ENCODE measurements around the gene RBBP8NL. TPM values are rescaled to one million over a fixed set of nuclear protein-coding genes. Genes with fewer than 3 reads are reported as not detected.

RBBP8NL gene
- total RNA-seq, 1 experiment from 2014 or later, result 14.0 TPM

DNA sequence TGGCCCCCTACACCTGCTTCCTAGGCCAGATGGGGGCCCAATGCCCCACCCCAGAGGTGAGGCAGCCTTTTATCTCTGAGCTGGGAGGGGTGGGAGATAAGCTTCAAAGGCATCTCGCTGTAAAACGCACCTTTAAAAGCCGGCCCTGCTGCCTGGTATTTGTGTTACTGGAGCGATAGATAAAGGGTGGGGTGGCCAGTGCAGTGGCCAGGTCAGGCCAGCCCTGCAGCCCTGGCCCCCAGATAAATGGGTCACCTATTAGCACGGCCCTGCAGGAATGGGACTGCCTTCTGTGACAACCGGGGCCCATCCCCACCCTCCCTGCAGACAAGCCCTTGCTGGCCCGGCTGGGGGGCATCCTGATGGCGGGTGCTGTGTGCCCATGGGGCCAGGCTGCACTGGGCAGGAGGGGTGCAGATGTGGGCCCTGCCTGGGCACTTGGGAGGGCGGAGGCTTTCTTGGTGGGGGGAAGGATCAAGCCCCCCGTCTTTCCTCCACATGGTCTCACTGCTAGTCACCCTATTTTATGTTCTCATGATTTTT is 3.0 kb upstream of the RBBP8NL start:
- Histone ChIP-seq H3F3A (ENCODE audit: insufficient read depth, low read depth) (peaks cover 17% of the 10 kb centered on the region; the same call in 1 of the 2 replicates), H2AFZ (no peak overlapping the region), H3K27ac (no peak overlapping the region), H3K36me3 (ENCODE audit: low read depth) (no peaks in the 10 kb centered on the region), H4K20me1 (ENCODE audit: insufficient read depth) (no peaks in the 10 kb centered on the region), H3K9me2 (ENCODE audit: insufficient read depth) (no peaks in the 10 kb centered on the region), H3K4me2 (no peak overlapping the region), H3K9me3 (ENCODE audit: insufficient read depth, low read depth) (no peaks in the 10 kb centered on the region), H3K27me3 (ENCODE audit: insufficient read depth, low read depth) (peaks cover 20% of the 10 kb centered on the region), H3K4me3 (no peak overlapping the region), H3K4me1 (replicated peaks; ENCODE audit: insufficient read depth) (peaks cover 26% of the 10 kb centered on the region), H3K79me2 (ENCODE audit: low read depth) (no peaks in the 10 kb centered on the region)
- intact Hi-C loops (cut with micrococcal nuclease; ENCODE audit: unreplicated experiment), result no loop called here
- DNase-seq, result no peak
- no peak for TF ChIP-seq EZH2 (IDR thresholded peaks at IDR 0.05; ENCODE audit: low read depth)
- TF ChIP-seq, protein P1, sequence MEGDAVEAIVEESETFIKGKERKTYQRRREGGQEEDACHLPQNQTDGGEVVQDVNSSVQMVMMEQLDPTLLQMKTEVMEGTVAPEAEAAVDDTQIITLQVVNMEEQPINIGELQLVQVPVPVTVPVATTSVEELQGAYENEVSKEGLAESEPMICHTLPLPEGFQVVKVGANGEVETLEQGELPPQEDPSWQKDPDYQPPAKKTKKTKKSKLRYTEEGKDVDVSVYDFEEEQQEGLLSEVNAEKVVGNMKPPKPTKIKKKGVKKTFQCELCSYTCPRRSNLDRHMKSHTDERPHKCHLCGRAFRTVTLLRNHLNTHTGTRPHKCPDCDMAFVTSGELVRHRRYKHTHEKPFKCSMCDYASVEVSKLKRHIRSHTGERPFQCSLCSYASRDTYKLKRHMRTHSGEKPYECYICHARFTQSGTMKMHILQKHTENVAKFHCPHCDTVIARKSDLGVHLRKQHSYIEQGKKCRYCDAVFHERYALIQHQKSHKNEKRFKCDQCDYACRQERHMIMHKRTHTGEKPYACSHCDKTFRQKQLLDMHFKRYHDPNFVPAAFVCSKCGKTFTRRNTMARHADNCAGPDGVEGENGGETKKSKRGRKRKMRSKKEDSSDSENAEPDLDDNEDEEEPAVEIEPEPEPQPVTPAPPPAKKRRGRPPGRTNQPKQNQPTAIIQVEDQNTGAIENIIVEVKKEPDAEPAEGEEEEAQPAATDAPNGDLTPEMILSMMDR (conservative IDR thresholded peaks at IDR 0.05), result no peak
- no TSS peak for BruUV-seq (replicated peaks)
- CTCF ChIA-PET, result no interaction called here
- POLR2A ChIA-PET (ENCODE audit: unreplicated experiment), result interaction anchor here (0.6 kb wide), 1 partner anchor 146 kb away, joined by 3 read pairs; no protein-coding TSS in a partner anchor

DNA sequence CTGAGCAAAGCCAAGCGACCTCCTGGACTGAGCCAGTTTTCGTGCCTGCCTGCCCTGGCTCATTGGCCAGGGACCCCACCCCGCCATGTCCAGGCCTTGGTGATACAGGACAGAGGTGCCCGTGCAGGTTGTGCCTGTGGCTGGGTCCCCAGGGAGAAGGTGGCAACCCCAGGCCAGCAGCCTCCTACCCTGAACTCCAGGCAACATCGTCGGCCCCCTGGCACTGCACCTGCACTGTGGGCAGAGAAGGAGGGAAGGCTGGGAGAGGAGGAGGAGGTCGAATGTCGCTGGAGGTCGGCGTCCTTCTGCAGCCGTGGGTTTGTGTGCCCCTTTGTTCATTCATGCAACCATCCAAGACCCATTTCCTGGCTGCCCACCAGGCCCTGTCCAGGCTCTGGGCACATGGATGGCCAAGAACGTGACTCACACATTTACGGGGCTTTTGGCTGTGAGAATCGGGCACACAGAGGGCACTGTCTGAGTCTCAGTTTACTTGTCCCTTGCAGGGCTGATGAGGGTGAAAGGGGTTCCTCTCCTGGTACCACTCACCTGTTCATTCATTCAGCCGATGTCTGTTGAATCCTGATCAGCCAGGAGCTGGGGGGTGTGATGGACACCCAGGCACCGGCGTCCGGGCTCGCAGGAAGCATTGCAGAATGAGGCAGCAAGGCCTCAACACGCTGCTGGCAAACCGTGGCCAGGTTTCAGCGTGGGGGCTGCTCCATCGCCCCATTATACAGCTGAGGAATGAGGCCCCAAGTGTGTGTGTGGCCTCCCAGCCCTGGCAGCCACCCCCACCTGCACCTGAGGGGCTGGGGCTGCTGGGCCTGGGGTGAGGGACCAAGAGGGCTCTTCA is 2.3 kb upstream of the RBBP8NL start:
- intact Hi-C loops (cut with micrococcal nuclease; ENCODE audit: unreplicated experiment), result loop anchor here (5.0 kb wide), 2 partner anchors 193 to 363 kb away; no protein-coding TSS in a partner anchor
- Histone ChIP-seq H3K27ac (no peak overlapping the region), H3K9me3 (ENCODE audit: insufficient read depth, low read depth) (no peaks in the 10 kb centered on the region), H3K4me3 (no peak overlapping the region), H3K4me1 (replicated peaks; ENCODE audit: insufficient read depth) (peaks cover 30% of the 10 kb centered on the region), H2AFZ (no peak overlapping the region), H3K4me2 (no peak overlapping the region), H3K9me2 (ENCODE audit: insufficient read depth) (no peaks in the 10 kb centered on the region), H3K27me3 (ENCODE audit: insufficient read depth, low read depth) (peaks cover 13% of the 10 kb centered on the region), H3K79me2 (ENCODE audit: low read depth) (no peaks in the 10 kb centered on the region; the same call in 1 of the 2 replicates), H3F3A (ENCODE audit: insufficient read depth, low read depth) (peaks cover 17% of the 10 kb centered on the region; the same call in 1 of the 2 replicates), H4K20me1 (ENCODE audit: insufficient read depth) (no peaks in the 10 kb centered on the region), H3K36me3 (ENCODE audit: low read depth) (no peaks in the 10 kb centered on the region)
- DNase-seq, result no peak
- POLR2A ChIA-PET (ENCODE audit: unreplicated experiment), result interaction anchor here (0.6 kb wide), 1 partner anchor 147 kb away, joined by 3 read pairs; no protein-coding TSS in a partner anchor
- CTCF ChIA-PET, result no interaction called here
- TF ChIP-seq EZH2 (IDR thresholded peaks at IDR 0.05; ENCODE audit: low read depth), result no peak
- TF ChIP-seq, protein P1 (conservative IDR thresholded peaks at IDR 0.05), result no peak
- BruUV-seq (replicated peaks), result no TSS peak

DNA sequence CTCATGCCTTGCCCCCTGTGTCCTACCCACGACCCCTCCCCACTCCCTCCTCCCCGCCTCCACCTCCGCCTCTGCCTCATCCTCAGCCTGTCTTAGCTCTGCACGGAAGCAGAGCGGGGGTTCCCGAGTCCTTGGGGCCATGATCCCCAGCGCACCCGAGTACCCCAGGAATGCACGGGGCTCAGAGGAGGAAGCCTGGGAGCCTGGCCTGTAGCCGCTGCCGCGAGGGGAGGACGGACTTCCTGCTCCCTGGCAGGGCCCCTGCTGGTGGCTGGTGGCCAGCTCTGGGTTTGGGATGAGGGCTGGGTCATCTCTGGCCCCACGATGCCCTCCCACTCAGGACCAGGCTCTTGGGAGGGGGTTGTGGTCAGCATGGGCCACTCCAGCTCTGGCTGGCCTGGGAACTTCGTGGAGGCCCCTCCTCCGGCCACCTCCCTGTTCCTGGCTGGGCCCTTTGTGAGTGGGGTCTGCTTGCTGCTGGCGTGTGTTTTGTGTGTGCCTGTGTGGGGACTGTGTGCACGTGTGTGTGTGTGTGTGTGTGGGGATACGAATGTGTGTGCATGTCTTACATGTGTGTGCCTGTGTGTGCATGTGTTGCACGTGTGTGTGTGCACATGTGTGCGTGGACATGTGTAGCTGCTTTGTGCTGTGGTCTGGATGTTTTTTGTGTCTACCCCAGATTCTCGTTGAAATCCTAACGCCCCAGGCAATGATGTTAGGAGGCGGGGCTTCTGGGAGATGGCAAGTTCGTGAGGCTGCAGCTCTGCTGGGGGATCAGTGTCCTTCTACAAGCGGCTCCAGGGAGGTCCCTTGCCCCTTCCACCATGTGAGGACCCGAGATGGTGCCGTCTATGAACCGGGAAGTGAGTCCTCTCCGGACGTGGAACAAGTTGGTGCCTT is 1.3 kb upstream of the RBBP8NL start:
- BruUV-seq (replicated peaks), result no TSS peak
- ChIA-PET CTCF (no interaction called here), POLR2A (ENCODE audit: unreplicated experiment) (interaction anchor here (0.6 kb wide), 1 partner anchor 216 kb away, joined by 3 read pairs; no protein-coding TSS in a partner anchor)
- Histone ChIP-seq H3K27ac (no peak overlapping the region), H3K9me2 (ENCODE audit: insufficient read depth) (no peaks in the 10 kb centered on the region), H3K27me3 (ENCODE audit: insufficient read depth, low read depth) (0 out of 2 replicates have a peak, but pooled peaks cover 3% of the 10 kb centered on the region), H2AFZ (no peak overlapping the region), H3K4me2 (peak overlapping the region; percentile 85), H3F3A (ENCODE audit: insufficient read depth, low read depth) (peaks cover 17% of the 10 kb centered on the region; the same call in 1 of the 2 replicates), H4K20me1 (ENCODE audit: insufficient read depth) (0 out of 2 replicates have a peak, but pooled peaks cover 1% of the 10 kb centered on the region), H3K4me1 (replicated peaks; ENCODE audit: insufficient read depth) (peaks cover 38% of the 10 kb centered on the region), H3K36me3 (ENCODE audit: low read depth) (no peaks in the 10 kb centered on the region), H3K79me2 (ENCODE audit: low read depth) (no peaks in the 10 kb centered on the region; the same call in 1 of the 2 replicates), H3K4me3 (no peak overlapping the region), H3K9me3 (ENCODE audit: insufficient read depth, low read depth) (no peaks in the 10 kb centered on the region)
- no peak for DNase-seq
- TF ChIP-seq, protein P1 (conservative IDR thresholded peaks at IDR 0.05), result no peak
- no peak for TF ChIP-seq EZH2 (IDR thresholded peaks at IDR 0.05; ENCODE audit: low read depth)
- intact Hi-C loops (cut with micrococcal nuclease; ENCODE audit: unreplicated experiment), result loop anchor here (5.0 kb wide), 2 partner anchors 194 to 364 kb away; no protein-coding TSS in a partner anchor

All from PC-9 (cell line).